ENCODE results near the gene CAMK4. TPM values are rescaled to one million over a fixed set of nuclear protein-coding genes. Genes with fewer than 3 reads are reported as not detected.

Gene CAMK4
- total RNA-seq, 1 donor from 2014 or later: 5.0 TPM

DNA sequence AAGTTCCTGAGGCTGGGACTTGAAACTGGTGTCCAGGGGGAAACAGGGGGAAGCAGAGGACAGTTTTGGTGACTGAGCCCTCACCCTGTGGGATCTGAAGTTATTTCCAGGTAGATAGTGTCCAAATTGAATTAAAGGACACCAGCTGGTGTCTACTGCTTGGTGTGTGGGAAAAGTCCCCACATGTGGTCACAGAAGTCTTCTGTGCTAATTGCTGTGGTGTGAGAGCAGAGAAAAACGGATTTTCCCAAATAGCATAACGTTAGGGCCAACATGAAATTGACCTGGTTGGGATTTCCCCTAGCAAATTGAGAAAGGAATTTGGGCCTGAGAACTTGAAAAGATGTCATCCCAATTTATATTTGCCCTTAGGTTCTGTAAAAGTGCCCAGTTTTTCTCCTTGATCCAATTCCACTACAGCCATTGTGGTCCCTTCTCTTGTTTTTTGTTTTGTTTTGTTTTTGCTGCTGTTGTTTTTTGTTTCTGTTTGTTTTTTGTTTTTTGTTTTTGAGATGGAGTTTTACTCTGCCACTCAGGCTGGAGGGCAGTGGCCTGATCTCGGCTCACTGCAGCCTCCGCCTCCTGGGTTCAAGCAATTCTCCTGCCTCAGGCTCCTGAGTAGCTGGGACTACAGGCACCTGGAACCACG lies 293.8 kb downstream of the CAMK4 start:
- Histone ChIP-seq H3K27me3 (no peaks in the 10 kb centered on the region), H3K27ac (no peak overlapping the region), H3K9ac (no peak overlapping the region), H3K36me3 (no peaks in the 10 kb centered on the region), H2AFZ (replicated peaks) (no peak overlapping the region), H3K9me3 (ENCODE audit: low read depth) (no peaks in the 10 kb centered on the region), H3K4me2 (no peak overlapping the region), H3K4me3 (no peak overlapping the region), H3K79me2 (ENCODE audit: low read depth) (peaks cover 6% of the 10 kb centered on the region), H3K4me1 (peaks cover 20% of the 10 kb centered on the region), H4K20me1 (ENCODE audit: low read depth) (no peaks in the 10 kb centered on the region), H3F3A (ENCODE audit: low read depth) (peaks cover 12% of the 10 kb centered on the region)
- no peak for TF ChIP-seq EZH2phosphoT487 (IDR thresholded peaks at IDR 0.05)
- TF ChIP-seq, protein P1, sequence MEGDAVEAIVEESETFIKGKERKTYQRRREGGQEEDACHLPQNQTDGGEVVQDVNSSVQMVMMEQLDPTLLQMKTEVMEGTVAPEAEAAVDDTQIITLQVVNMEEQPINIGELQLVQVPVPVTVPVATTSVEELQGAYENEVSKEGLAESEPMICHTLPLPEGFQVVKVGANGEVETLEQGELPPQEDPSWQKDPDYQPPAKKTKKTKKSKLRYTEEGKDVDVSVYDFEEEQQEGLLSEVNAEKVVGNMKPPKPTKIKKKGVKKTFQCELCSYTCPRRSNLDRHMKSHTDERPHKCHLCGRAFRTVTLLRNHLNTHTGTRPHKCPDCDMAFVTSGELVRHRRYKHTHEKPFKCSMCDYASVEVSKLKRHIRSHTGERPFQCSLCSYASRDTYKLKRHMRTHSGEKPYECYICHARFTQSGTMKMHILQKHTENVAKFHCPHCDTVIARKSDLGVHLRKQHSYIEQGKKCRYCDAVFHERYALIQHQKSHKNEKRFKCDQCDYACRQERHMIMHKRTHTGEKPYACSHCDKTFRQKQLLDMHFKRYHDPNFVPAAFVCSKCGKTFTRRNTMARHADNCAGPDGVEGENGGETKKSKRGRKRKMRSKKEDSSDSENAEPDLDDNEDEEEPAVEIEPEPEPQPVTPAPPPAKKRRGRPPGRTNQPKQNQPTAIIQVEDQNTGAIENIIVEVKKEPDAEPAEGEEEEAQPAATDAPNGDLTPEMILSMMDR (IDR thresholded peaks at IDR 0.05): no peak
- TF ChIP-seq EZH2 (IDR thresholded peaks at IDR 0.05): no peak
- no peak overlapping the region for H3K27ac Mint-ChIP-seq
- H3K27me3 Mint-ChIP-seq (ENCODE audit: insufficient read depth, low read depth): no peaks in the 10 kb centered on the region
- H3K36me3 Mint-ChIP-seq: no peaks in the 10 kb centered on the region
- no peaks in the 10 kb centered on the region for H3K9me3 Mint-ChIP-seq
- DNase-seq (ENCODE audit: low spot score): no peak
- peaks cover 15% of the 10 kb centered on the region for H3K4me1 Mint-ChIP-seq
- H3K4me3 Mint-ChIP-seq: no peak overlapping the region

DNA sequence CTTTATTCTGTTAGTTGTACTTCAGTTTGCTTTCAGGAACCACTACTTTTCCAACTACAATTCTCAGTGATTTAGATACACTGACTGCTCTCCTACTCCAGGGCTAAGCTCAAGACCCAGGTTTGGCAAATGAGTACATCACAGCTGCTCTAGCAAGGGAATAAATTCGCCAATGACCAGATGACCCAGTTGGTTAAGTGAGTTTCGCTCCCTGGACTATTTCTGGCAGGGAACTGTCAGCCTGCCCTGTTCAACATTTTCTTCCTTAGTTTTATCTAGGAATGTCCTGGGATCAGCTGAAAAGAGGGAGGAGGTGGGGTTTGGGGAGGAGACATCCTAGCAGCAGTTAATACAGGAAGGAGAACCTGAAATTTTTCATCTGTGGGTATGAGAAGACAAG lies 294.6 kb downstream of the CAMK4 start:
- no peak overlapping the region for H3K4me3 Mint-ChIP-seq
- TF ChIP-seq EZH2phosphoT487 (IDR thresholded peaks at IDR 0.05): no peak
- TF ChIP-seq EZH2 (IDR thresholded peaks at IDR 0.05): no peak
- TF ChIP-seq, protein P1 (IDR thresholded peaks at IDR 0.05): no peak
- Histone ChIP-seq H3K36me3 (no peaks in the 10 kb centered on the region), H3F3A (ENCODE audit: low read depth) (peaks cover 4% of the 10 kb centered on the region), H3K79me2 (ENCODE audit: low read depth) (peaks cover 3% of the 10 kb centered on the region), H4K20me1 (ENCODE audit: low read depth) (no peaks in the 10 kb centered on the region), H3K27me3 (no peaks in the 10 kb centered on the region), H3K4me2 (no peak overlapping the region), H3K4me3 (no peak overlapping the region), H3K9me3 (ENCODE audit: low read depth) (no peaks in the 10 kb centered on the region), H2AFZ (replicated peaks) (no peak overlapping the region), H3K4me1 (peaks cover 13% of the 10 kb centered on the region), H3K9ac (no peak overlapping the region), H3K27ac (no peak overlapping the region)
- H3K36me3 Mint-ChIP-seq: no peaks in the 10 kb centered on the region
- no peaks in the 10 kb centered on the region for H3K27me3 Mint-ChIP-seq (ENCODE audit: insufficient read depth, low read depth)
- H3K4me1 Mint-ChIP-seq: peaks cover 12% of the 10 kb centered on the region
- no peaks in the 10 kb centered on the region for H3K9me3 Mint-ChIP-seq
- DNase-seq (ENCODE audit: low spot score): no peak
- no peak overlapping the region for H3K27ac Mint-ChIP-seq

DNA sequence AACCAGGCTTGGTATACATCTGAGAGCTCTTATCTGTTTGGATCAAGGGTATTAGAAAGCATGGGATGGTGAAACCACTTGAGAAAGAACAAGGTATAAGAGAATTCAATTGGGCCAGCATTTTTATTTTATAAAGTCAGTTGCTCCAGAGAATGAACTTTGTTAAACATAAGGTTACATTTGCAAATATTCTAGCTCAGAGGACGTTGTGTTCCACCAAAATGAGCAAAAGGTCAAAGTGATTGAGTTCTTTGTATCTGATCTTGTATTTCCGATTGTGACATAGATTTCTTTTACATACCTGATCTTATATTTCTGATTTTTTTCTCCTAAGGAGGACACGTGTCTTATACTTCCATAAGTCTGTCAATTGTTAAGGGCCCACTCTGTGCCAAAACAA lies 296.7 kb downstream of the CAMK4 start:
- TF ChIP-seq, protein P1 (IDR thresholded peaks at IDR 0.05): no peak
- TF ChIP-seq EZH2phosphoT487 (IDR thresholded peaks at IDR 0.05) (no peak), EZH2 (IDR thresholded peaks at IDR 0.05) (no peak)
- DNase-seq (ENCODE audit: low spot score): no peak
- H3K9me3 Mint-ChIP-seq: no peaks in the 10 kb centered on the region
- no peak overlapping the region for H3K4me3 ChIP-seq
- H3F3A ChIP-seq (ENCODE audit: low read depth): no peaks in the 10 kb centered on the region
- no peak overlapping the region for H3K4me3 Mint-ChIP-seq
- H3K27ac ChIP-seq: no peak overlapping the region
- no peaks in the 10 kb centered on the region for H3K27me3 ChIP-seq
- no peaks in the 10 kb centered on the region for H3K9me3 ChIP-seq (ENCODE audit: low read depth)
- no peaks in the 10 kb centered on the region for H3K36me3 ChIP-seq
- H3K27me3 Mint-ChIP-seq (ENCODE audit: insufficient read depth, low read depth): no peaks in the 10 kb centered on the region
- no peak overlapping the region for H3K4me2 ChIP-seq
- H3K9ac ChIP-seq: no peak overlapping the region
- peaks cover 4% of the 10 kb centered on the region for H3K4me1 Mint-ChIP-seq
- no peak overlapping the region for H2AFZ ChIP-seq (replicated peaks)
- no peaks in the 10 kb centered on the region for H3K36me3 Mint-ChIP-seq
- no peaks in the 10 kb centered on the region for H4K20me1 ChIP-seq (ENCODE audit: low read depth)
- peaks cover 5% of the 10 kb centered on the region for H3K4me1 ChIP-seq
- no peak overlapping the region for H3K27ac Mint-ChIP-seq
- no peaks in the 10 kb centered on the region for H3K79me2 ChIP-seq (ENCODE audit: low read depth)
